GM12801 (cell line): ENCODE data around the gene SLC30A3.

Experiments used
- TF ChIP-seq, protein P1 (sequence below): IDR thresholded peaks from one replicate; pipeline ENCODE4 v1.5.1; 2011; ENCODE audit warnings: control low read depth; ENCODE audit not compliant: insufficient read length; ENCODE audit errors: extremely low read depth

SLC30A3 gene

DNA sequence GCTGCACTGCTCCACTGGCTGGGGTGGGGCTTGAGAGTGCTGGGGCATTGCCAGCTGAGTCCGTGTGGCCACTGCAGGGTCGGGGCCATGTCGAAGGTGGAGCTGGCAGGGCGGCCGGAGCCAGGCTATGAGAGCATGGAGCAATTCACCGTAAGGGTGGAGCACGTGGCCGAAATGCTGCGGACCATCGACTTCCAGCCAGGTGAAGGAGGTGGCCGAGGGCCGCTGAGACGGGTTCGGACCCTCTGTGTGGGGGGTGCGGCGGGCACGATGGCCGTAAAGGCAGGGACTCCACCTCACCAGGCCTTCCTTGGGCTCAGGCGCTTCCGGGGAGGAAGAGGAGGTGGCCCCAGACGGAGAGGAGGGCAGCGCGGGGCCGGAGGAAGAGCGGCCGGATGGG lies 43.3 kb upstream of the SLC30A3 start:
- TF ChIP-seq, protein P1, sequence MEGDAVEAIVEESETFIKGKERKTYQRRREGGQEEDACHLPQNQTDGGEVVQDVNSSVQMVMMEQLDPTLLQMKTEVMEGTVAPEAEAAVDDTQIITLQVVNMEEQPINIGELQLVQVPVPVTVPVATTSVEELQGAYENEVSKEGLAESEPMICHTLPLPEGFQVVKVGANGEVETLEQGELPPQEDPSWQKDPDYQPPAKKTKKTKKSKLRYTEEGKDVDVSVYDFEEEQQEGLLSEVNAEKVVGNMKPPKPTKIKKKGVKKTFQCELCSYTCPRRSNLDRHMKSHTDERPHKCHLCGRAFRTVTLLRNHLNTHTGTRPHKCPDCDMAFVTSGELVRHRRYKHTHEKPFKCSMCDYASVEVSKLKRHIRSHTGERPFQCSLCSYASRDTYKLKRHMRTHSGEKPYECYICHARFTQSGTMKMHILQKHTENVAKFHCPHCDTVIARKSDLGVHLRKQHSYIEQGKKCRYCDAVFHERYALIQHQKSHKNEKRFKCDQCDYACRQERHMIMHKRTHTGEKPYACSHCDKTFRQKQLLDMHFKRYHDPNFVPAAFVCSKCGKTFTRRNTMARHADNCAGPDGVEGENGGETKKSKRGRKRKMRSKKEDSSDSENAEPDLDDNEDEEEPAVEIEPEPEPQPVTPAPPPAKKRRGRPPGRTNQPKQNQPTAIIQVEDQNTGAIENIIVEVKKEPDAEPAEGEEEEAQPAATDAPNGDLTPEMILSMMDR = no peak

DNA sequence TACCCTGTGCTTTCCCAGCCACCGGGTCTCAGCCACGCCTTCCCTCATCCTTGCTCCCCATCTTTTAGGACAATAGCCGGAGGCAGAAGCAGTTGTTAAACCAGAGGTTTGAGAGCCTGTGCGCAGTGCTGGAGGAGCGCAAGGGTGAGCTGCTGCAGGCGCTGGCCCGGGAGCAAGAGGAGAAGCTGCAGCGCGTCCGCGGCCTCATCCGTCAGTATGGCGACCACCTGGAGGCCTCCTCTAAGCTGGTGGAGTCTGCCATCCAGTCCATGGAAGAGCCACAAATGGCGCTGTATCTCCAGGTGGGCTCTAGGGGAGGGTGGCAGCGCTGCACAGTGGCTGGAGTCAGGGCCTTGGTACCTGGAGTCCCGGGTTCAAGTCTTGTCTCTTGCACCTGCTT lies 42.7 kb upstream of the SLC30A3 start:
- TF ChIP-seq, protein P1 = no peak

DNA sequence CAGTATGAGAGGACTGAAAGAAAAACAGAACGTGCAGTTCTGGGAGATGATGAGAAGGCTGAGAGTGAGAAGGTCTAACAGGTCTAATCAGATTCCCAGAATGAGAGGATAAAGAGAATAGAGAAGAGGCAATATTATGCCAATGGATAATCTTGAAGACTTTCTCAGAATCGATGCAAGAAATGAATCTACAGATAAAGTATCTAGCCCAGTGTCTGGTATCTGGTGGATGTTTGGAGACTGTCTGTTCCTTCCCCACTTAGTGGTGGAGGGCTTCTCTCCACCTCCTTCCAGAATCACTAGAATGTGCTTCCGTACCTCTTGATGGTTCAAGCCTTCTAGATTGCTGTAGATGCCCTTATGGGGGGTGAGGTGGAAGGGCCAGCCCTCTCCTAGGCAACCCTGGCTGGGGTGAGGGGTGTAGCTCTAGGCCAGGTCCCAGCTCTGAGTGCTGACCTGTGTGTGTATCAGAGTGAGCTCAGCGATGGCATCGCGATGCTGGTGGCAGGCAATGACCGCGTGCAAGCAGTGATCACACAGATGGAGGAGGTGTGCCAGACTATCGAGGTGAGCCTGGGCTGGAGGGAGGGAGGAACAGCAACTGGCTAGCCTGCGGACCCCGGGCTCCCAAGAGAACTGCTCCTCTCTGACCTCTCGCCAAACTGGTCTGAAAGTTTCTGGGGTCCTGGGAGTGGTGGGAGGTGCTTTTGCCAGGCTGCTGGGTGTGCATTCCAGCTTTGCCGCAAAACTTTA lies 41.8 kb upstream of the SLC30A3 start:
- TF ChIP-seq, protein P1 = no peak

DNA sequence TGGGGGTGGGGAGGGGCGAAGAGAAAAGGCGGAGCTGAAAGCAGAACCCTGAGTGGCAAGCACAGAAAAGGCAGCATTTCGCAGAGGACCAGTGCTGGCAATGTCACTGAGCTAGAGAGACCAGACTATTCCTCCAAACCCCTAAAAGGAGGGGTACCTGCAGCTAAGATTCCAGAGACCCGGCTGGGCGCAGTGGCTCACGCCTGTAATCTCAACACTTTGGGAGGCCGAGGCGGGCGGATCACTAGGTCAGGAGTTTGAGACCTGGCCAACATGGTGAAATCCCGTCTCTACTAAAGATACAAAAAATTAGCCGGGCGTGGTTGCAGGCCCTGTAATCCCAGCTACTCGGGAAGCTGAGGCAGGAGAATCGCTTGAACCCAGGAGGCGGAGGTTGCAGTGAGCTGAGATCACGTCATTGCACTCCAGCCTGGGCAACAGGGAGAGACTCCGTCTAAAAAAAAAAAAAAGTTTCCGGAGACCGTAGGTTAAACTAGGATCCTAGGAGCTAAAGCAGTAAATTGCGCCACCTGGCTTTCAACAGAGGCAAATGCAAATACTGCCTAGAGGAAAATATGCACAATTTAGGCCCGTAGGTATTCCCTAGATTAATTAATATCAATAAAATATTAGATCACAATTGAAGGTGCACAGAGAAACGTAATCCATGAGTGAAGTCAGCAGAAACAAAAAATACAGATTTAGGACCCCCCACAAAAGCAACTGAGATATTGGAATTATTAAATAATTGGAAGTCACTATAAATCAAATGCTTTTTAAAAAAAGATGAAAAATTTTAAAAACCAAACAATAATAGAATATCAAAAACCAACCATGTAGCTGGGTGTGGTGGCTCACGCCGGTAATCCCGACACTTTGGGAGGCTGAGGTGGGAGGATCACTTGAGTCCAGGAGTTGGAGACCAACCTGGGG lies 40.5 kb upstream of the SLC30A3 start:
- TF ChIP-seq, protein P1 = peak; percentile 48

DNA sequence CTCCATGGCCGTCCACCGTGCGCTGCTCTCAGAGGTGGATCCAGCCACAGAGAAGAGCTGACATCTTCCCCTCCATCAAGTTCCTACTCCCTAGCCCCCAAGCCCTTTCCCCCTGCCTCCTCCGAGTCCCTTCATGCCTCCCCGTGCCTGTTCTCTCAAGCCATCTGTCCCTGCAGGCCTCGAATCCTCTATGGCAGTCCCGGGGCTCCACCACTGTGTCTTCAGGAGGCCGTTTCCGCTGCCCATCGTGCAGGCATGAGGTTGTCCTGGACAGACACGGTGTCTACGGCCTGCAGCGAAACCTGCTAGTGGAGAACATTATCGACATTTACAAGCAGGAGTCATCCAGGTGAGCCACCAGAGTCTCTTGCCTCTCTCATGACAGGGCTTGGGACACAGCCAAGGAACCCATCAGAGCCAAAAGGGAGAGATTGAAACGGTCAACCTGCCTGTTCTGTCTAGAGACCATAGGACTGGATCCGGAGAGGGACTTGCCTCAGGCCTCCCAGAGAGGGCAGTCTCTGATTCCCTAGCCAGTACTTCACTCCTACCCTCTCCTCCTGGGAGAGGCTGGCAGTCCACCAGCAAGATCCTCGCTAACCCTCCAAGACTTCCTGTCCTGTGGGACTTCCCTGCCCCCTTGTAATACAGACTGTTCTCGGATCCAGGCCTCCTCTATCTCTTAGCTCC lies 35.7 kb upstream of the SLC30A3 start:
- TF ChIP-seq, protein P1 = no peak

DNA sequence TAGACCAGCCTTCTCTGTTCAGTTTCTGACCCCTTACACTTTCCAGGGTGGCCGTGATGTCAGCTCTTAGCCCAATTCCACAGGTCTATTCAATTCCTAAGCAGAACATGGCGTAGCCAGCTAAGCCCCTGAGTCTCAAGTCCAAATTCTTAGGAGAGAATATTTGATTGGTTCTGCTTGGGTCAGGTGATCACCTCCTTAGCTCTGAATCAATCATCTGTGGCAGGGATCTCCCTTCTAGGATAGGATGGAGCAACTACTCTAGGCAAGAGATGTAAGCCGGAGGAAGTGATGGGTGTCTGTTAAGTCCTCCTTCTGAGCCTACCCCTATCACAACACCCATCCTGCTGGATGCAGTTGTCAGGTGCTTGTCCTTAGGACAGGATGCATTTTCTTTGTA lies 34.3 kb upstream of the SLC30A3 start:
- TF ChIP-seq, protein P1 = no peak

DNA sequence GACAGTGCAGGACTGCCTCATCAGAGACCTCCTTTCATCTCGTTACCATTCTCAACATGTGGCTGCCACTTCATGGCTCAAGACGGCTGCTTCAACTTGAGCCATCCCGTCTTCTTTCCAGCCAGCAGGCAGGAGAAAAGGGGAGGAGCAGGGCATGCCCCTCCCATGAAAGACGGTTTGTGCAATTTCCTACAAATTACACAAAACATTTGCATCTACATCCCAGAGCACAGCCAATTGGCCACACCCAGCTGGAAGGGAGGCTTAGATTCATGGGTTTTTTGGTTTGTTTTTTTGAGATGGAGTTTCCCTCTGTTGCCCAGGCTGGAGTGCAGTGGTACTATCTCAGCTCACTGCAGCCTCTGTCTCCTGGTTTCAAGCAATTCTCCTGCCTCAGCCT lies 33.6 kb upstream of the SLC30A3 start:
- TF ChIP-seq, protein P1 = no peak
